Stimulated activated CD8-positive, alpha-beta memory T cell treated with anti-CD3 and anti-CD28 coated beads, Interleukin-4, amount 100 ng/mL, for 24 hours (primary cell): ENCODE data around the gene OBP2A.
"Not testable (repeated sequence)": the region's sequence is repeated elsewhere in the genome, so short reads cannot be mapped to it uniquely, and the experiment has no call there.

Experiments used
- DNase-seq: peaks from one replicate; pipeline ENCODE4 v3.0.0-alpha.2; 2020; ENCODE audit warnings: low read depth

Gene OBP2A

GRCh38 chr9:135545646-135546176, at the start of gene OBP2A:
TSS of gene OBP2A (plus strand) at chr9:135546126. CDS start at chr9:135546181, 55 bp downstream.
- DNase-seq = not testable (repeated sequence)

- DNase-seq = no peak
Measured at GRCh38 chr9:135498381-135499126, 47.4 kb upstream of the OBP2A start.

GRCh38 chr9:135499326-135500070, 46.4 kb upstream of the OBP2A start:
- peak; percentile 91 for DNase-seq

GRCh38 chr9:135500071-135500524, 45.8 kb upstream of the OBP2A start:
- peak; percentile 19 for DNase-seq

- peak; percentile 78 for DNase-seq
Measured at GRCh38 chr9:135500525-135501260, 45.2 kb upstream of the OBP2A start, which contains the start of gene MRPS2. TSS of gene MRPS2 (plus strand) at chr9:135500682. CDS start at chr9:135500711, 29 bp downstream.

GRCh38 chr9:135501261-135502167, 44.4 kb upstream of the OBP2A start:
- no peak for DNase-seq

GRCh38 chr9:135502168-135502872, 43.6 kb upstream of the OBP2A start:
- no peak for DNase-seq

- DNase-seq = no peak
Measured at GRCh38 chr9:135502873-135503321, 43.0 kb upstream of the OBP2A start.

GRCh38 chr9:135503371-135504261, 42.3 kb upstream of the OBP2A start:
- no peak for DNase-seq

GRCh38 chr9:135504262-135505243, 41.4 kb upstream of the OBP2A start:
- peak; percentile 39 for DNase-seq

GRCh38 chr9:135505406-135506187, 40.3 kb upstream of the OBP2A start:
- no peak for DNase-seq

- DNase-seq = no peak
Measured at GRCh38 chr9:135506327-135507103, 39.4 kb upstream of the OBP2A start.

- DNase-seq = no peak
Measured at GRCh38 chr9:135507104-135508035, 38.6 kb upstream of the OBP2A start.

- no peak for DNase-seq
Measured at GRCh38 chr9:135508211-135508820, 37.6 kb upstream of the OBP2A start.

GRCh38 chr9:135509458-135509857, 36.5 kb upstream of the OBP2A start:
- no peak for DNase-seq
